ENCODE results near the gene EPM2A.

GRCh38 chr6:145744619-145745018 lies 9.3 kb upstream of the EPM2A start:
- no peak for TF ChIP-seq CTCF (conservative IDR thresholded peaks at IDR 0.05; ENCODE audit: low read depth, low read length)
- TF ChIP-seq EZH2 (IDR thresholded peaks at IDR 0.05; ENCODE audit: borderline replicate concordance, low read depth, low read length, poor library complexity, severe bottlenecking), result no peak
